PFSK-1 (cell line): ENCODE measurements around the gene SDK1.

Source experiments
- FOXP2 ChIP-seq: optimal IDR thresholded peaks from 2 replicates; pipeline ENCODE3; 2011; ENCODE audit warnings: borderline replicate concordance, control low read depth, inconsistent platforms; ENCODE audit not compliant: insufficient read depth; ENCODE audit errors: extremely low read length, extremely low read depth
- POLR2AphosphoS5 ChIP-seq: IDR thresholded peaks from 2 replicates; pipeline ENCODE4 v1.6.1; 2012; ENCODE audit warnings: low read depth, mild to moderate bottlenecking, control low read depth, low read length, moderate library complexity
- SIN3A ChIP-seq: IDR thresholded peaks from 2 replicates; pipeline ENCODE4 v1.6.1; 2012; ENCODE audit warnings: mild to moderate bottlenecking, low read length, moderate library complexity, borderline replicate concordance; ENCODE audit not compliant: insufficient read depth
- TAF1 ChIP-seq: IDR thresholded peaks from 2 replicates; pipeline ENCODE4 v1.6.1; 2012; ENCODE audit warnings: low read length, control low read depth, borderline replicate concordance; ENCODE audit not compliant: insufficient read depth
- TF ChIP-seq, protein P1 (sequence below), 2 experiments: IDR thresholded peaks; 2 replicates each; pipeline versions ENCODE4 v1.6.1 to v1.8.0; 2011 to 2012; ENCODE audit warnings: low read depth in 2 of 2, low read length in 2 of 2, control low read depth in 1 of 2, inconsistent platforms in 1 of 2, mild to moderate bottlenecking in 1 of 2, moderate library complexity in 1 of 2; ENCODE audit not compliant: insufficient read depth in 1 of 2

Gene SDK1

DNA sequence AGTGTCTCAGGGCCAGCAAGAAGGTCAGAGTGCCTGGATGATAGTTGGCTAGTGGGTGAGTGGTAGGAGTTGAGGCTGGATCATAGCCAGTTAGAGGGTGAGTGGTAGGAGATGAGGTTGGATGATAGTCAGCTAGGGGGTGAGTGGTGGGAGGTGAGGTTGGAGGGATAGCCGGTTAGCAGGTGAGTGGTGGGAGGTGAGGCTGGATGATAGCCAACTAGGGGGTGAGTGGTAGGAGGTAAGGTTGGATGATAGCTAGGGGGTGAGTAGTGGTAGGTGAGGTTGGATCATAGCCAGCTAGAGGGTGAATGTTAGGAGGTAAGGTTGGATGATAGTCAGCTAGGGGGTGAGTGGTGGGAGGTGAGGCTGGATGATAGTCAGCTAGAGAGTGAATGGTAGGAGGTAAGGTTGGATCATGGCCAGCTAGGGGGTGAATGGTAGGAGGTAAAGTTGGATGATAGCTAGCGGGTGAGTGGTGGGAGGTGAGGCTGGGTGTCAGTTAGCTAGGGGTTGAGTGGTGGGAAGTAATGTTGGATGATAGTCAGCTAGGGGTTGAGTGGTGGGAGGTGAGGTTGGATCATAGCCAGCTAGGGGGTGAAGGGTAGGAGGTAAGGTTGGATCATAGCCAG lies 226.6 kb downstream of the SDK1 start:
- TF ChIP-seq FOXP2 (no peak), POLR2AphosphoS5 (no peak), SIN3A (no peak), TAF1 (no peak)
- TF ChIP-seq, protein P1, sequence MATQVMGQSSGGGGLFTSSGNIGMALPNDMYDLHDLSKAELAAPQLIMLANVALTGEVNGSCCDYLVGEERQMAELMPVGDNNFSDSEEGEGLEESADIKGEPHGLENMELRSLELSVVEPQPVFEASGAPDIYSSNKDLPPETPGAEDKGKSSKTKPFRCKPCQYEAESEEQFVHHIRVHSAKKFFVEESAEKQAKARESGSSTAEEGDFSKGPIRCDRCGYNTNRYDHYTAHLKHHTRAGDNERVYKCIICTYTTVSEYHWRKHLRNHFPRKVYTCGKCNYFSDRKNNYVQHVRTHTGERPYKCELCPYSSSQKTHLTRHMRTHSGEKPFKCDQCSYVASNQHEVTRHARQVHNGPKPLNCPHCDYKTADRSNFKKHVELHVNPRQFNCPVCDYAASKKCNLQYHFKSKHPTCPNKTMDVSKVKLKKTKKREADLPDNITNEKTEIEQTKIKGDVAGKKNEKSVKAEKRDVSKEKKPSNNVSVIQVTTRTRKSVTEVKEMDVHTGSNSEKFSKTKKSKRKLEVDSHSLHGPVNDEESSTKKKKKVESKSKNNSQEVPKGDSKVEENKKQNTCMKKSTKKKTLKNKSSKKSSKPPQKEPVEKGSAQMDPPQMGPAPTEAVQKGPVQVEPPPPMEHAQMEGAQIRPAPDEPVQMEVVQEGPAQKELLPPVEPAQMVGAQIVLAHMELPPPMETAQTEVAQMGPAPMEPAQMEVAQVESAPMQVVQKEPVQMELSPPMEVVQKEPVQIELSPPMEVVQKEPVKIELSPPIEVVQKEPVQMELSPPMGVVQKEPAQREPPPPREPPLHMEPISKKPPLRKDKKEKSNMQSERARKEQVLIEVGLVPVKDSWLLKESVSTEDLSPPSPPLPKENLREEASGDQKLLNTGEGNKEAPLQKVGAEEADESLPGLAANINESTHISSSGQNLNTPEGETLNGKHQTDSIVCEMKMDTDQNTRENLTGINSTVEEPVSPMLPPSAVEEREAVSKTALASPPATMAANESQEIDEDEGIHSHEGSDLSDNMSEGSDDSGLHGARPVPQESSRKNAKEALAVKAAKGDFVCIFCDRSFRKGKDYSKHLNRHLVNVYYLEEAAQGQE (IDR thresholded peaks at IDR 0.05; ENCODE audit: insufficient read depth in 1 of 2, low read depth in 2 of 2, low read length in 2 of 2): no peak

DNA sequence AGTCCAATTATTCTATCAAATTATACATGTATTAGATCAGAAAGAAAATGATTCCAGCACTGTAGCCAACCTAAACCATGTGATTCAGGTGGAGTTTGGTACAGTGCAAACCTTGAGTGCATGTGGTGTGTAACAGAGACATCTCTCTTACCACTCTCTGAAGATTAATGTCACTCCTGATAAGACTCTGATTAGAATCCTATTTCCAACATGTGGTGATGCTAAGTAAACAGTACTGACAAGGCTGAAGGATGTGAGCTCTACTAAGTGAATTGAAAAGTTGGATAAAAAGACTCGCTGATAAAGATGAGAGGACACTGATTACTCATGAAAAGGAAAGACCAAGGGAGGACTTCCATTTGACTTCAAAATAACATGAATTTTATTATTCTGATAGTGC lies 232.0 kb downstream of the SDK1 start:
- TF ChIP-seq, protein P1 (IDR thresholded peaks at IDR 0.05; ENCODE audit: insufficient read depth in 1 of 2, low read depth in 2 of 2, low read length in 2 of 2): no peak
- TF ChIP-seq FOXP2: no peak
- no peak for TF ChIP-seq TAF1
- no peak for TF ChIP-seq POLR2AphosphoS5
- TF ChIP-seq SIN3A: no peak

DNA sequence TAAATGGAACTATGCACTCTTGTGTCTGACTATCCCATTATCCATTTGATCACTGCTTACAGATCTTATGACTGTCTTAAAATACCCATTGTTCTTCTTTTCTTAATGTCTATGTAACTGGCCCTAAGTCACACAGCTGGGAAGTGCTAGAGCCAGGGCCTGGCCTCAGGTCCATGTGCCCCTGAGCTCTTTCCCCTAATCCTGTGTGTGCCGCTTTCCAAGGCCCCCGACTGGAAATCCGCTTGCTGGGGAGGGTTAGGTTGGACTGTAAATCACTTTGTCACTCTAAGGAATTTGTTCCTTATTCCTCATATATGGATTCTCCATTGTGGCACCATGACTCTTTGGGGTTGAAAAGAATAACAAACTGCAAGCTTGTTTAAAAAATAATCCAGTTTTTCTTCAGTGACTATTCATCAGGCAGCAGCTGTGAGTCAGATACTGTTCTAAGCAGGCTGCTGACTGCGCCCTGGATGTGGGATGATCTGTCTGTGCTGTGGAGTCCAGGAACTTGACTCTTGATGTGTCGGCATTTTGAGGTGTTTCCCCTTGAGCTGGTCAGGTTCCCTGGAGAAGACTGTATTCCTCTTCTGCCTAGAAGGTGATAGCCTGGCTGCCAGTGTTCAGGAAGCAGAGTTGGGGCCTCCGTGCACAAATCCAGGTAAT lies 236.3 kb downstream of the SDK1 start:
- no peak for TF ChIP-seq FOXP2
- no peak for TF ChIP-seq SIN3A
- no peak for TF ChIP-seq TAF1
- TF ChIP-seq POLR2AphosphoS5: no peak
- TF ChIP-seq, protein P1 (IDR thresholded peaks at IDR 0.05; ENCODE audit: insufficient read depth in 1 of 2, low read depth in 2 of 2, low read length in 2 of 2): no peak

DNA sequence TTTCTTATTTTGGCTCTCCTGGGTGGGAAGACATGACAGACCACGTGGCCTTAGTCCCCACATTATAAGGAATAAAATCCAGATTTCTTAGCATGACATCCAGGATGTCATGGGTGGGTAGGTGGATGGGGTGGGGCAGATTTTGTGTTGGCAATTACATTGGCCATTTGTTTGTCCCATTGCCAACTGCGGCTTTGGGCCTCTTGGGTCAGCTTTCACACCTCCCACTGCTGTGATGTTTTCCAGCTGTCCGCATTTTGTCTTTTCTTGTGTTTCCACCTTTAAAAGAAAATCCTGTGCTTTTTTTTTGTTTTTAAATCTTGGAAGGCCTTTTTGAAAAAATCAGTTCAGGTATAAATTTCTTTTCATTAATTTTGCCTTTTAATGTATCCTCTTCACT lies 237.0 kb downstream of the SDK1 start:
- TF ChIP-seq, protein P1 (IDR thresholded peaks at IDR 0.05; ENCODE audit: insufficient read depth in 1 of 2, low read depth in 2 of 2, low read length in 2 of 2): no peak
- TF ChIP-seq TAF1 (no peak), SIN3A (no peak), POLR2AphosphoS5 (no peak), FOXP2 (no peak)
